HepG2 (cell line): ENCODE data around the gene CNTD1. TPM values are rescaled to one million over a fixed set of nuclear protein-coding genes. Genes with fewer than 3 reads are reported as not detected.

Experiments
- AGO2 ChIP-seq: fragments of 200-400 bp; formaldehyde crosslinking; optimal IDR thresholded peaks from 2 replicates; pipeline ENCODE3; 2017; ENCODE audit warnings: mild to moderate bottlenecking, low read depth, low read length, moderate library complexity
- ARHGAP35 ChIP-seq: sonication (generic); formaldehyde crosslinking; IDR thresholded peaks from 2 replicates; pipeline ENCODE4 v1.9.0; 2022; ENCODE audit warnings: mild to moderate bottlenecking, inconsistent platforms, moderate library complexity, missing genetic modification reagents, borderline replicate concordance
- ATF1 ChIP-seq: IDR thresholded peaks from 2 replicates; pipeline ENCODE4 v1.6.1; 2016; ENCODE audit warnings: mild to moderate bottlenecking, control low read depth
- ATF6 ChIP-seq: sonication (generic); formaldehyde crosslinking; conservative IDR thresholded peaks from 2 replicates; pipeline ENCODE4 v1.4.0; 2020; ENCODE audit warnings: missing genetic modification reagents
- IRF9 ChIP-seq: sonication (generic); formaldehyde crosslinking; IDR thresholded peaks from 2 replicates; pipeline ENCODE4 v1.8.0; 2022; ENCODE audit warnings: missing genetic modification reagents, mild to moderate bottlenecking, borderline replicate concordance
- KDM5B ChIP-seq: sonication (generic); formaldehyde crosslinking; IDR thresholded peaks from 2 replicates; pipeline ENCODE4 v1.4.0; 2020; ENCODE audit warnings: missing genetic modification reagents, mild to moderate bottlenecking, borderline replicate concordance
- LRRFIP1 ChIP-seq: sonication (generic); formaldehyde crosslinking; conservative IDR thresholded peaks from 2 replicates; pipeline ENCODE4 v1.4.0; 2020; ENCODE audit warnings: missing genetic modification reagents
- MLX ChIP-seq: IDR thresholded peaks from 2 replicates; pipeline ENCODE4 v1.6.1; 2016
- NFAT5 ChIP-seq: sonication (generic); formaldehyde crosslinking; IDR thresholded peaks from 2 replicates; pipeline ENCODE4 v1.4.0; 2020; ENCODE audit warnings: missing genetic modification reagents
- PHF5A ChIP-seq: IDR thresholded peaks from one replicate; pipeline ENCODE4 v1.6.1; 2018; ENCODE audit warnings: low read depth, missing genetic modification reagents; ENCODE audit not compliant: unreplicated experiment
- TBX2 ChIP-seq: sonication (generic); formaldehyde crosslinking; IDR thresholded peaks from 2 replicates; pipeline ENCODE4 v1.5.0; 2020; ENCODE audit warnings: missing genetic modification reagents, mild to moderate bottlenecking, borderline replicate concordance
- ZC3H4 ChIP-seq: sonication (generic); formaldehyde crosslinking; IDR thresholded peaks from 2 replicates; pipeline ENCODE4 v1.4.0; 2020; ENCODE audit warnings: missing genetic modification reagents, borderline replicate concordance
- ZNF232 ChIP-seq: sonication (generic); formaldehyde crosslinking; IDR thresholded peaks from 2 replicates; pipeline ENCODE4 v1.4.0; 2020; ENCODE audit warnings: missing genetic modification reagents, borderline replicate concordance
- ZNF563 ChIP-seq: sonication (generic); formaldehyde crosslinking; IDR thresholded peaks from 2 replicates; pipeline ENCODE4 v1.8.0; 2022; ENCODE audit warnings: mild to moderate bottlenecking, moderate library complexity, missing genetic modification reagents
- ZNF672 ChIP-seq: sonication (generic); formaldehyde crosslinking; IDR thresholded peaks from 2 replicates; pipeline ENCODE4 v1.8.1; 2022; ENCODE audit warnings: missing genetic modification reagents
- polyA plus RNA-seq, 8 experiments: library from polyadenylated mRNA; depleted of rRNA in 3 of 8; stranded (reverse) in 7 of 8; unstranded in 1 of 8; fragments of >200 nt; fragmentation: Illumina TruSeq in 4 of 8; extraction: Trizol in 4 of 8; gene quantifications; 2 replicates each; pipeline versions ENCODE4 v1.2.1 to v1.2.3, GENCODE V29; 2011 to 2016; ENCODE audit warnings: low read depth in 4 of 8, missing spikeins in 1 of 8, mixed read lengths in 1 of 8; ENCODE audit not compliant: insufficient read depth in 1 of 8
- total RNA-seq, 5 experiments: library from RNA; depleted of rRNA; stranded (reverse); fragments of >200 nt; fragmentation: Illumina TruSeq; extraction: Trizol; gene quantifications; 2 replicates each; pipeline ENCODE4 v1.2.3, GENCODE V29; 2016; ENCODE audit warnings: low read depth in 1 of 5

Gene CNTD1
- total and polyA plus RNA-seq, 2 of the 13 experiments (the other 11 are each of a cell fraction or from before 2014, with no cell fraction given) = 0.11 to 0.15 TPM

- TF ChIP-seq ATF6 (peak; percentile 81; the same call in 1 of the 2 replicates), ZNF232 (peak; percentile 39; the same call in 1 of the 2 replicates), IRF9 (CRISPR knock-in tag) (peak; percentile 98), MLX (CRISPR knock-in tag) (0 out of 2 replicates have a peak, but pooled peaks have one; percentile 29), ZNF563 (CRISPR knock-in tag) (peak; percentile 87), ATF1 (CRISPR knock-in tag) (no peak), PHF5A (CRISPR knock-in tag) (peak; percentile 90), AGO2 (peak; percentile 92), ARHGAP35 (CRISPR knock-in tag) (peak; percentile 96; the same call in 1 of the 2 replicates), KDM5B (CRISPR knock-in tag) (peak; percentile 89), NFAT5 (CRISPR knock-in tag) (0 out of 2 replicates have a peak, but pooled peaks have one; percentile 29), TBX2 (peak; percentile 94), ZC3H4 (no peak; the same call in 1 of the 2 replicates), ZNF672 (no peak; the same call in 1 of the 2 replicates), LRRFIP1 (CRISPR knock-in tag) (no peak)
These were observed at the start of gene CNTD1, which contains the start of gene COA3 (continued) for GRCh38 chr17:42798383-42799380.
